Esophagus squamous epithelium (tissue), 5 donors: ENCODE measurements around the gene ANKS1B. TPM values are rescaled to one million over a fixed set of nuclear protein-coding genes. Genes with fewer than 3 reads are reported as not detected.

Experiments
- DNase-seq: peaks from one replicate; lab custom pipeline; 2025; lab: John Stamatoyannopoulos, UW
- H3K27ac ChIP-seq, 4 donors: fragments of 200-600 bp; sonication (generic); one replicate each; pipeline ENCODE4 v1.5.1; 2016 to 2019; ENCODE audit warnings: mild to moderate bottlenecking in 1 of 4
- H3K27me3 ChIP-seq, 4 donors: fragments of 200-600 bp; sonication (generic); 1 replicate in 3 of 4; 2 replicates in 1 of 4; pipeline versions ENCODE4 v1.5.1 to v1.6.0; 2017 to 2021; ENCODE audit warnings: antibody characterized with exemption in 1 of 4
- H3K36me3 ChIP-seq, 3 donors: fragments of 200-600 bp; sonication (generic); one replicate each; pipeline ENCODE4 v1.5.1; 2016 to 2019
- H3K4me1 ChIP-seq, 3 donors: fragments of 200-600 bp; sonication (generic); one replicate each; pipeline ENCODE4 v1.5.1; 2017 to 2019
- H3K4me3 ChIP-seq, 4 donors: fragments of 200-600 bp; sonication (generic); 1 replicate in 3 of 4; 2 replicates in 1 of 4; pipeline ENCODE4 v1.5.1; 2016 to 2019; ENCODE audit warnings: mild to moderate bottlenecking in 2 of 4, moderate library complexity in 1 of 4
- H3K9me3 ChIP-seq, 3 donors: fragments of 200-600 bp; sonication (generic); one replicate each; pipeline ENCODE4 v1.5.1; 2016 to 2019
- POLR2A ChIP-seq, 4 donors: fragments of 450-650 bp; IDR thresholded peaks; one replicate each; pipeline ENCODE4 v1.6.1; 2017; ENCODE audit warnings: antibody characterized with exemption in 4 of 4, mild to moderate bottlenecking in 4 of 4, moderate library complexity in 3 of 4
- WGBS, 2 donors: methylation state at CpG; one replicate each; pipeline ENCODE4 v1.1.5; 2018; 5-methylcytosine and 5-hydroxymethylcytosine counted together
- intact Hi-C: fragments of 100-400 bp; cut with DNase I; formaldehyde crosslinking; loops from one replicate; pipeline ENCODE4 v1.15.0; 2022
- total RNA-seq, 4 donors: library from RNA; depleted of rRNA; stranded (reverse); fragments of >200 nt; gene quantifications; one replicate each; pipeline ENCODE4 v1.1.0, GENCODE V29; 2016
- TF ChIP-seq, protein P1 (sequence below), 6 experiments: fragments of 450-650 bp in 4 of 6; fragments of 200-600 bp in 2 of 6; sonication (generic) in 2 of 6; IDR thresholded peaks; one replicate each; pipeline ENCODE4 v1.5.1; 2016 to 2019; ENCODE audit warnings: antibody characterized with exemption in 6 of 6, mild to moderate bottlenecking in 4 of 6, moderate library complexity in 4 of 6
- donor health status: DM: yes; HTN: yes; CAD: no.

The ANKS1B gene
- total RNA-seq, 4 donors from 2014 or later = 1.6 to 15.8 (median 8.1) TPM

DNA sequence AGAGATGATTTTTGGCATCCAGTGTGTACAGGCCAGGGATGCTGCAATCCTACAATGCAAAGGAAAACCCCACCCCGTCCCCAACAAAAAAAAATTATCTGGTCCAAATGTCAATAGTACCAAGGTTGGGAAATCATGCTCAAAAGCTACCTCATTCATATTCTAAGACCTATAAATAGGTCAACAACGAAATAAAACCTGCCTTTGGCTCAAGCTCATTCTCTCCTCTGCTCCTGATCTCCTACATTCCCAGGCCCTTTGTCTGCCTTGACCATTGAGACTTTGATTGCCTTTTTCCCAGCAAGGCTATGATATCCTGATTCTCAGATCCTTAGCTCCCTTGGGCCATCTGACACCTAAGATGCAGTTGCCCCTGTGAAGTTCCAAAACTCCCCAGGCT is 30.0 kb downstream of the ANKS1B start:
- Histone ChIP-seq H3K4me1 (peaks cover 0 to 6% (median 5%) of the 10 kb centered on the region in 3 donors), H3K4me3 (no peak overlapping the region), H3K27me3 (no peaks in the 10 kb centered on the region), H3K36me3 (no peaks in the 10 kb centered on the region), H3K27ac (no peak overlapping the region), H3K9me3 (no peaks in the 10 kb centered on the region)
- 30 to 50% methylated on average over 2 of the region's 2 CpGs for WGBS, 2 donors
- TF ChIP-seq, protein P1, sequence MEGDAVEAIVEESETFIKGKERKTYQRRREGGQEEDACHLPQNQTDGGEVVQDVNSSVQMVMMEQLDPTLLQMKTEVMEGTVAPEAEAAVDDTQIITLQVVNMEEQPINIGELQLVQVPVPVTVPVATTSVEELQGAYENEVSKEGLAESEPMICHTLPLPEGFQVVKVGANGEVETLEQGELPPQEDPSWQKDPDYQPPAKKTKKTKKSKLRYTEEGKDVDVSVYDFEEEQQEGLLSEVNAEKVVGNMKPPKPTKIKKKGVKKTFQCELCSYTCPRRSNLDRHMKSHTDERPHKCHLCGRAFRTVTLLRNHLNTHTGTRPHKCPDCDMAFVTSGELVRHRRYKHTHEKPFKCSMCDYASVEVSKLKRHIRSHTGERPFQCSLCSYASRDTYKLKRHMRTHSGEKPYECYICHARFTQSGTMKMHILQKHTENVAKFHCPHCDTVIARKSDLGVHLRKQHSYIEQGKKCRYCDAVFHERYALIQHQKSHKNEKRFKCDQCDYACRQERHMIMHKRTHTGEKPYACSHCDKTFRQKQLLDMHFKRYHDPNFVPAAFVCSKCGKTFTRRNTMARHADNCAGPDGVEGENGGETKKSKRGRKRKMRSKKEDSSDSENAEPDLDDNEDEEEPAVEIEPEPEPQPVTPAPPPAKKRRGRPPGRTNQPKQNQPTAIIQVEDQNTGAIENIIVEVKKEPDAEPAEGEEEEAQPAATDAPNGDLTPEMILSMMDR (IDR thresholded peaks at IDR 0.05) = no peak
- TF ChIP-seq POLR2A (IDR thresholded peaks at IDR 0.05) = no peak
- no peak for DNase-seq
- intact Hi-C loops = no loop called here

DNA sequence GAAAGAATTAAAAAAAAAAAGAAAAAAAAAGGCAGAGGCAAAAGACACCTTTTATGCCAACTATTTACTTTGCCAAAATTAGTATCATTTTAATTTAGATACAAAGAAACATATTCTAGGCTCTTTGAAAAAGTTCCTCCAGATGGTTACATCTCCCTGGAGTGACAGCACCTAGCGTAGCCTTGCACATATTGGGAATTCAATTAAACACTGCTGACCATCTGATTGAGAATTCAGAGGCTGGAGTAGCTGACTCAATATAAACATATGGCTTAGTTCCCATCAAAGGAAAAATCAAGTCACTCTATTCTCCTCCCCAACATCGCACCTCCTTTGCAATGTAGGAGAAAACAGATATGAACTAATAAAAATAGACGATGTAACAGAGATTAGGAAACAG is 36.4 kb downstream of the ANKS1B start:
- Histone ChIP-seq H3K36me3 (no peaks in the 10 kb centered on the region), H3K4me3 (no peak overlapping the region), H3K9me3 (no peaks in the 10 kb centered on the region), H3K4me1 (no peaks in the 10 kb centered on the region), H3K27ac (no peak overlapping the region), H3K27me3 (no peaks in the 10 kb centered on the region)
- TF ChIP-seq, protein P1 (IDR thresholded peaks at IDR 0.05) = no peak
- TF ChIP-seq POLR2A (IDR thresholded peaks at IDR 0.05) = no peak
- no peak for DNase-seq
- WGBS, 2 donors = 84 to 87% methylated on average over 3 of the region's 3 CpGs
- intact Hi-C loops = no loop called here

DNA sequence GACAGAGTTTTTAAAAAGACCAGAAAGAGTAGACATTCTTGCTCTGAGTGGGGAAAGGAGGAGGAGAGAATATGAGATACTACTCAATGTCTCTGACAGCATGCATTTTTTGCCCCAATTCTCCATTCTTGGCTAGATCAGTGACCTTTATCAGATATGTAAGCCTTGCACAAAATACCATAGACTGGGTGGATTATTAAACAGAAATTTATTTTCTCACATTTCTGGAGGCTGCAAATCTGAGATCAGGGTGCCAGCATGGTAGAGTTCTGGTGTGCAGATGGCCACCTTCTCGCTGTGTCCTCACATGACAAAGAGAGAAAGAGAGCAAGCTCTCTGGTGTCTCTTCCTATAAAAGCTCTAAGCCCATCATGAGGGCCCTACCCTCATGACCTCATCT is 38.6 kb downstream of the ANKS1B start:
- Histone ChIP-seq H3K4me3 (no peak overlapping the region), H3K27me3 (no peaks in the 10 kb centered on the region), H3K4me1 (no peaks in the 10 kb centered on the region), H3K27ac (no peak overlapping the region), H3K36me3 (no peaks in the 10 kb centered on the region), H3K9me3 (no peaks in the 10 kb centered on the region)
- 80 to 100% methylated on average over 1 of the region's 1 CpG for WGBS, 2 donors
- intact Hi-C loops = no loop called here
- DNase-seq = no peak
- TF ChIP-seq, protein P1 (IDR thresholded peaks at IDR 0.05) = no peak
- no peak for TF ChIP-seq POLR2A (IDR thresholded peaks at IDR 0.05)

DNA sequence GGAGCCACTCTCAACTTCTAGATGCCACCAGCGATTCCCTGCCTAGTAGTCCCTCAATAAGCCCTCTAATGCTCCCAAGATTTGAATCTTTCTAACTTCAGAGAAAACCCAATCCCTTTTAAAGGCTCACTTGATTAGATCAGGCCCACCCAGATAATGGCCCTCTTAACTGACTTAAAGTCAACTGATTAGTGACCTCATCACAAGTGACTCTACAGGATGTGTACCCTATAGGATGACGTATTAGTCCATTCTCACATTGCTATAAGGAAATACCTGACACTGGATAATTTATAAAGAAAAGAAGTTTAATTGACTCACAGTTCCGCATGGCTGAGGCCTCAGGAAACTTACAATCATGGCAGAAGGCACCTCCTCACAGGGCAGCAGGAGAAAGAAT is 49.1 kb downstream of the ANKS1B start:
- H3K36me3 ChIP-seq = no peaks in the 10 kb centered on the region
- WGBS, 2 donors = 83 to 92% methylated on average over 3 of the region's 3 CpGs
- intact Hi-C loops = no loop called here
- no peaks in the 10 kb centered on the region for H3K27me3 ChIP-seq
- no peak overlapping the region for H3K4me3 ChIP-seq
- DNase-seq = no peak
- no peak overlapping the region for H3K27ac ChIP-seq
- TF ChIP-seq, protein P1 (IDR thresholded peaks at IDR 0.05) = no peak
- no peak for TF ChIP-seq POLR2A (IDR thresholded peaks at IDR 0.05)
- H3K9me3 ChIP-seq = no peaks in the 10 kb centered on the region
- no peaks in the 10 kb centered on the region for H3K4me1 ChIP-seq

DNA sequence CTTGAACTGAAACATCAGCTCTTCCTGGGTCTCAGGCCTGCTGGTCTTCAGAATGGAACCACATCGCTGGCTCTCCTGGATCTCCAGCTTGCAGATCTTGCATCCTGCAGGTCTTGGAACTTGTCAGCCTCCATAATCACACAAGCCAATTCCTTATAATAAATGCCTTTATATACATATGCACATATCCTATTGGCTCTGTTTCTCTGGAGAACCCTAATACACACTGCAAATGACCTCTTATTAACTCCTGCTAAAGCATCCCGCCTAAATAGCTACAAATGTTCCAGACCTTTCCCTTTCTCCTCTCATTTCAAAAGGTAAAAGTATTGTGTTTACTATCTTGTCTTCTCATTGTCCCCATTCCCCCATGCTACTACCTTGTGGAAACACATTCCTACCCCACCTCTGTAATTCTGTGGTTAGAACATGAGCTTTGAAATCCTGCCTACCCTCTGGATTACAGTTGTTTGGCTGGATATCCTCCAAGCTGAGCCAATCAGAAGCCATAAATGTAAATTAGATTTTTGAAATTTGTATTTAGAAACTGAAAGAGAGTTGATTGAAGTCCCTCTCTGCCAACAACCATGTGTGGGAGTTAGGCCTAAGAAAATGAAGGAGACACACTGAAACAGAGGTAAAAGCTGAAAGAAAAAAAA is 58.1 kb downstream of the ANKS1B start:
- intact Hi-C loops = no loop called here
- Histone ChIP-seq H3K27me3 (no peaks in the 10 kb centered on the region), H3K36me3 (no peaks in the 10 kb centered on the region), H3K4me3 (no peak overlapping the region), H3K9me3 (no peaks in the 10 kb centered on the region), H3K27ac (no peak overlapping the region), H3K4me1 (no peaks in the 10 kb centered on the region)
- TF ChIP-seq, protein P1 (IDR thresholded peaks at IDR 0.05) = no peak
- no peak for TF ChIP-seq POLR2A (IDR thresholded peaks at IDR 0.05)
- no peak for DNase-seq
- WGBS, 2 donors = 89 to 90% methylated on average over 2 of the region's 2 CpGs
